HCT116 (cell line): ENCODE results near the gene FKBP14. TPM values are rescaled to one million over a fixed set of nuclear protein-coding genes. Genes with fewer than 3 reads are reported as not detected.

Experiments used
- ATAC-seq: fragments of 200-7000 bp; cut with Tn5 transposase; 2 replicates; pipeline ENCODE4 v1.9.1; 2020; ENCODE audit warnings: mild to moderate bottlenecking, moderate library complexity
- BruUV-seq: library from RNA; stranded (reverse); fragments of 400-500 nt; replicated peaks from 2 replicates; lab custom pipeline; 2021; lab: Mats Ljungman, UMichigan
- CTCF ChIA-PET: fragments of 300-600 bp; sonication (Branson Sonifier 250); formaldehyde crosslinking; loops from one replicate; lab custom pipeline; 2021; ENCODE audit warnings: antibody characterized with exemption; lab: Charles Lee
- POLR2A ChIA-PET: fragments of 300-600, 350-600 bp; sonication (Branson Sonifier 250); formaldehyde crosslinking; loops from one replicate; lab custom pipeline; 2021; ENCODE audit warnings: antibody characterized with exemption; lab: Charles Lee
- RAD21 ChIA-PET, 2 experiments: fragments of 300-600 bp; sonication (Branson Sonifier 250); formaldehyde crosslinking; loops; one replicate each; lab custom pipeline; 2023; ENCODE audit warnings: low total read pairs in 2 of 2; ENCODE audit not compliant: uncharacterized antibody in 2 of 2, unreplicated experiment in 2 of 2, low non-redundant PET in 1 of 2; lab: Charles Lee
- DNase-seq: peaks from one replicate; pipeline ENCODE4 v3.0.0-alpha.2; 2010; ENCODE audit warnings: low read depth, low spot score
- H2AFZ ChIP-seq: fragments of 200-600 bp; shearing (Covaris generic), sonication (generic); 2 replicates; pipeline ENCODE4 v1.6.1; 2017; ENCODE audit warnings: low read depth, mixed run types, mixed read lengths, antibody characterized with exemption, low read length; ENCODE audit not compliant: poor library complexity, severe bottlenecking
- H3K27ac ChIP-seq: 2 replicates; pipeline ENCODE4 v1.5.1; 2012; ENCODE audit warnings: low read depth, low read length
- H3K27me3 ChIP-seq: fragments of 200-600 bp; sonication (generic); 2 replicates; pipeline ENCODE4 v1.6.1; 2016; ENCODE audit warnings: mixed run types, low read length, mixed read lengths; ENCODE audit not compliant: insufficient read depth
- H3K36me3 ChIP-seq, 2 experiments: fragments of 200-500 bp in 1 of 2; fragments of 200-600 bp in 1 of 2; sonication (Bioruptor generic) in 1 of 2; sonication (generic) in 1 of 2; 2 replicates each; pipeline versions ENCODE4 v1.5.1 to v1.6.1; 2014 to 2016; ENCODE audit warnings: low read length in 2 of 2, inconsistent platforms in 1 of 2, mixed read lengths in 1 of 2, mixed run types in 1 of 2; ENCODE audit not compliant: insufficient read depth in 2 of 2, control insufficient read depth in 1 of 2
- H3K4me1 ChIP-seq, 2 experiments: fragments of 200-600 bp in 1 of 2; sonication (generic) in 1 of 2; 2 replicates each; pipeline versions ENCODE4 v1.5.1 to v1.6.1; 2012 to 2017; ENCODE audit warnings: low read length in 2 of 2, inconsistent platforms in 1 of 2, mild to moderate bottlenecking in 1 of 2, mixed read lengths in 1 of 2, mixed run types in 1 of 2, moderate library complexity in 1 of 2; ENCODE audit not compliant: insufficient read depth in 2 of 2, control insufficient read depth in 1 of 2
- H3K4me2 ChIP-seq: fragments of 200-600 bp; sonication (generic); 2 replicates; pipeline ENCODE4 v1.6.1; 2017; ENCODE audit warnings: mixed run types, low read length, mixed read lengths
- H3K4me3 ChIP-seq, 2 experiments: fragments of 200-600 bp in 1 of 2; sonication (generic) in 1 of 2; replicated peaks in 1 of 2; 2 replicates each; pipeline ENCODE4 v1.5.1; 2011 to 2016; ENCODE audit warnings: low read length in 2 of 2, control low read depth in 1 of 2, low read depth in 1 of 2, mild to moderate bottlenecking in 1 of 2, mixed read lengths in 1 of 2, mixed run types in 1 of 2
- H3K79me2 ChIP-seq: fragments of 200-600 bp; sonication (generic); 2 replicates; pipeline ENCODE4 v1.6.1; 2017; ENCODE audit warnings: mild to moderate bottlenecking, mixed run types, low read length, moderate library complexity, mixed read lengths; ENCODE audit not compliant: insufficient read depth
- H3K9ac ChIP-seq: fragments of 200-600 bp; sonication (generic); 2 replicates; pipeline ENCODE4 v1.6.1; 2016; ENCODE audit warnings: low read length, mixed read lengths
- H3K9me2 ChIP-seq: fragments of 200-600 bp; sonication (generic), shearing (Covaris generic); 2 replicates; pipeline ENCODE4 v1.6.1; 2017; ENCODE audit warnings: mixed run types, mild to moderate bottlenecking, moderate library complexity; ENCODE audit not compliant: insufficient read depth
- H3K9me3 ChIP-seq, 2 experiments: fragments of 200-500 bp in 1 of 2; fragments of 200-600 bp in 1 of 2; sonication (Bioruptor generic) in 1 of 2; sonication (generic) in 1 of 2; 2 replicates each; pipeline ENCODE4 v1.6.1; 2014 to 2017; ENCODE audit warnings: low read length in 2 of 2, mixed read lengths in 2 of 2, inconsistent platforms in 1 of 2, low read depth in 1 of 2, mild to moderate bottlenecking in 1 of 2, mixed run types in 1 of 2, moderate library complexity in 1 of 2; ENCODE audit not compliant: control insufficient read depth in 1 of 2, insufficient read depth in 1 of 2
- H4K20me1 ChIP-seq: fragments of 200-600 bp; sonication (generic), shearing (Covaris generic); 2 replicates; pipeline ENCODE4 v1.6.1; 2017; ENCODE audit warnings: mixed run types, mild to moderate bottlenecking, moderate library complexity; ENCODE audit not compliant: insufficient read depth
- ATF3 ChIP-seq: IDR thresholded peaks from 2 replicates; pipeline ENCODE4 v1.6.1; 2012
- CEBPB ChIP-seq: IDR thresholded peaks from 2 replicates; pipeline ENCODE4 v1.6.1; 2012; ENCODE audit warnings: low read depth
- EGR1 ChIP-seq: IDR thresholded peaks from 2 replicates; pipeline ENCODE4 v1.6.1; 2012; ENCODE audit warnings: low read depth
- ELF1 ChIP-seq: IDR thresholded peaks from 2 replicates; pipeline ENCODE4 v1.6.1; 2012; ENCODE audit warnings: low read depth, borderline replicate concordance
- EZH2 ChIP-seq: fragments of 200-600 bp; sonication (generic); IDR thresholded peaks from 2 replicates; pipeline ENCODE4 v1.6.1; 2017; ENCODE audit warnings: antibody characterized with exemption, mixed run types
- EZH2phosphoT487 ChIP-seq: fragments of 200-600 bp; IDR thresholded peaks from 2 replicates; pipeline ENCODE4 v1.6.1; 2018; ENCODE audit warnings: antibody characterized with exemption, borderline replicate concordance
- FOSL1 ChIP-seq: IDR thresholded peaks from 2 replicates; pipeline ENCODE4 v1.6.1; 2012; ENCODE audit warnings: low read depth
- JUND ChIP-seq: IDR thresholded peaks from 2 replicates; pipeline ENCODE4 v1.6.1; 2012
- POLR2A ChIP-seq: IDR thresholded peaks from 2 replicates; pipeline ENCODE4 v1.7.0; 2011; ENCODE audit warnings: borderline replicate concordance; ENCODE audit not compliant: insufficient read depth, insufficient read length; ENCODE audit errors: extremely low read depth
- POLR2AphosphoS5 ChIP-seq: IDR thresholded peaks from 2 replicates; pipeline ENCODE4 v1.6.1; 2011; ENCODE audit warnings: mild to moderate bottlenecking, low read depth, low read length, moderate library complexity
- RAD21 ChIP-seq: IDR thresholded peaks from 2 replicates; pipeline ENCODE4 v1.6.1; 2012; ENCODE audit warnings: low read depth, mild to moderate bottlenecking
- SIN3A ChIP-seq: IDR thresholded peaks from 2 replicates; pipeline ENCODE4 v1.6.1; 2012; ENCODE audit warnings: low read depth
- SRF ChIP-seq: IDR thresholded peaks from 2 replicates; pipeline ENCODE4 v1.6.1; 2012; ENCODE audit warnings: low read depth
- TCF7L2 ChIP-seq: IDR thresholded peaks from 2 replicates; pipeline ENCODE4 v1.7.0; 2011; ENCODE audit warnings: borderline replicate concordance, inconsistent platforms; ENCODE audit not compliant: insufficient read depth, insufficient read length; ENCODE audit errors: extremely low read depth
- ZFX ChIP-seq: fragments of 450-650 bp; IDR thresholded peaks from 2 replicates; pipeline ENCODE4 v1.6.1; 2017
- ZNF274 ChIP-seq: fragments of 200-500 bp; sonication (Bioruptor generic); IDR thresholded peaks from 2 replicates; pipeline ENCODE4 v1.6.1; 2014; ENCODE audit warnings: mild to moderate bottlenecking, low read depth, low read length, inconsistent platforms
- intact Hi-C: fragments of 100-400 bp; cut with micrococcal nuclease; formaldehyde crosslinking; loops from 2 replicates; pipeline ENCODE4 v1.10.0; 2022
- total RNA-seq: library from RNA; stranded (reverse); gene quantifications from one replicate; pipeline ENCODE4 v1.2.1, GENCODE V29; 2021; ENCODE audit not compliant: unreplicated experiment
- TF ChIP-seq, protein P1 (sequence below): IDR thresholded peaks from 2 replicates; pipeline ENCODE4 v1.6.1; 2012
- TF ChIP-seq, protein P2 (sequence below), 3 experiments: fragments of 200-600 bp in 1 of 3; sonication (generic) in 1 of 3; IDR thresholded peaks in 2 of 3; conservative IDR thresholded peaks in 1 of 3; 2 replicates each; pipeline ENCODE4 v1.5.1; 2012 to 2017; ENCODE audit warnings: low read depth in 2 of 3, low read length in 2 of 3, antibody characterized with exemption in 1 of 3, borderline replicate concordance in 1 of 3, control low read depth in 1 of 3, mild to moderate bottlenecking in 1 of 3, mixed read lengths in 1 of 3, mixed run types in 1 of 3, moderate library complexity in 1 of 3; ENCODE audit not compliant: insufficient read depth in 1 of 3

Gene FKBP14
- total RNA-seq, 1 experiment from 2014 or later: 13.6 TPM

GRCh38 chr7:30057741-30058140, 31.2 kb upstream of the FKBP14 start (continued):
- TF ChIP-seq SRF: no peak
- TF ChIP-seq POLR2A: no peak
- TF ChIP-seq POLR2AphosphoS5: no peak
- no peak for TF ChIP-seq FOSL1
- TF ChIP-seq, protein P1, sequence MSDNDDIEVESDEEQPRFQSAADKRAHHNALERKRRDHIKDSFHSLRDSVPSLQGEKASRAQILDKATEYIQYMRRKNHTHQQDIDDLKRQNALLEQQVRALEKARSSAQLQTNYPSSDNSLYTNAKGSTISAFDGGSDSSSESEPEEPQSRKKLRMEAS: no peak
- TF ChIP-seq ATF3: no peak
- TF ChIP-seq, protein P2, sequence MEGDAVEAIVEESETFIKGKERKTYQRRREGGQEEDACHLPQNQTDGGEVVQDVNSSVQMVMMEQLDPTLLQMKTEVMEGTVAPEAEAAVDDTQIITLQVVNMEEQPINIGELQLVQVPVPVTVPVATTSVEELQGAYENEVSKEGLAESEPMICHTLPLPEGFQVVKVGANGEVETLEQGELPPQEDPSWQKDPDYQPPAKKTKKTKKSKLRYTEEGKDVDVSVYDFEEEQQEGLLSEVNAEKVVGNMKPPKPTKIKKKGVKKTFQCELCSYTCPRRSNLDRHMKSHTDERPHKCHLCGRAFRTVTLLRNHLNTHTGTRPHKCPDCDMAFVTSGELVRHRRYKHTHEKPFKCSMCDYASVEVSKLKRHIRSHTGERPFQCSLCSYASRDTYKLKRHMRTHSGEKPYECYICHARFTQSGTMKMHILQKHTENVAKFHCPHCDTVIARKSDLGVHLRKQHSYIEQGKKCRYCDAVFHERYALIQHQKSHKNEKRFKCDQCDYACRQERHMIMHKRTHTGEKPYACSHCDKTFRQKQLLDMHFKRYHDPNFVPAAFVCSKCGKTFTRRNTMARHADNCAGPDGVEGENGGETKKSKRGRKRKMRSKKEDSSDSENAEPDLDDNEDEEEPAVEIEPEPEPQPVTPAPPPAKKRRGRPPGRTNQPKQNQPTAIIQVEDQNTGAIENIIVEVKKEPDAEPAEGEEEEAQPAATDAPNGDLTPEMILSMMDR (IDR thresholded peaks at IDR 0.05 in 2 of 3, conservative IDR thresholded peaks at IDR 0.05 in 1 of 3; ENCODE audit: borderline replicate concordance in 1 of 3, insufficient read depth in 1 of 3, low read depth in 2 of 3, low read length in 2 of 3): no peak
- no peak for TF ChIP-seq SIN3A

GRCh38 chr7:30053068-30053467, 26.6 kb upstream of the FKBP14 start:
- POLR2A ChIA-PET: no interaction called here
- Histone ChIP-seq H3K4me3 (no peak overlapping the region), H3K79me2 (no peaks in the 10 kb centered on the region), H3K9me2 (no peaks in the 10 kb centered on the region), H3K27ac (no peak overlapping the region), H3K27me3 (no peaks in the 10 kb centered on the region), H3K36me3 (0 out of 4 replicates have a peak, but pooled peaks cover 0 to 6% of the 10 kb centered on the region in 2 experiments), H3K4me2 (no peak overlapping the region), H2AFZ (no peak overlapping the region), H3K9ac (no peak overlapping the region), H3K9me3 (no peaks in the 10 kb centered on the region), H3K4me1 (no peaks in the 10 kb centered on the region), H4K20me1 (no peaks in the 10 kb centered on the region)
- CTCF ChIA-PET: no interaction called here
- TF ChIP-seq EZH2phosphoT487: no peak
- TF ChIP-seq ZNF274: no peak
- TF ChIP-seq FOSL1: no peak
- TF ChIP-seq TCF7L2: no peak
- TF ChIP-seq ELF1: no peak
- no peak for TF ChIP-seq EGR1
- no peak for TF ChIP-seq ZFX
- no peak for TF ChIP-seq POLR2A
- TF ChIP-seq EZH2: no peak
- TF ChIP-seq CEBPB: no peak
- TF ChIP-seq, protein P2 (IDR thresholded peaks at IDR 0.05 in 2 of 3, conservative IDR thresholded peaks at IDR 0.05 in 1 of 3; ENCODE audit: borderline replicate concordance in 1 of 3, insufficient read depth in 1 of 3, low read depth in 2 of 3, low read length in 2 of 3): no peak
- no peak for TF ChIP-seq SRF
- TF ChIP-seq RAD21: no peak
- TF ChIP-seq JUND: no peak
- DNase-seq: no peak
- ATAC-seq: no peak
- RAD21 ChIA-PET: no interaction called here
- BruUV-seq: no TSS peak
- intact Hi-C loops: no loop called here
